ENCODE results near the gene ATG14.
"Not testable (repeated sequence)": the region's sequence is repeated elsewhere in the genome, so short reads cannot be mapped to it uniquely, and the experiment has no call there.

The ATG14 gene

DNA sequence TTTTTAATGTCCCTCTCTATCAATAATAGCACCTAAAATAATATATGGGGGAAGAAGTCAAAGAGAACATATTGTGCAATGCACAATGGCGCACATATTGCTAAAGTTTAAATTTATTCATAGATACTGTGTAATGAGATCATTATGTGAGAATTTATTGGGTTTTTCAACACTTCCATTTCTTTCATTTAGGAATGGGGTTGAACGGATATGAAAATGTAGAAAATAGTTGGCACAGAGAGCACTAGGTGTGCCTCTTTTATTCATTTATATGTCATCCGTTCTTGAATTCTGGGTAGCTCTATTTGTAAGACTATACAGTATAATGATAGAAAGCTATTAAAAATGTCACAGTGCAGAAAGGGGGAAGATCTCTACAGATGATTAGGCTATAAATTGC is 63.9 kb downstream of the ATG14 start:
- no peak for DNase-seq

DNA sequence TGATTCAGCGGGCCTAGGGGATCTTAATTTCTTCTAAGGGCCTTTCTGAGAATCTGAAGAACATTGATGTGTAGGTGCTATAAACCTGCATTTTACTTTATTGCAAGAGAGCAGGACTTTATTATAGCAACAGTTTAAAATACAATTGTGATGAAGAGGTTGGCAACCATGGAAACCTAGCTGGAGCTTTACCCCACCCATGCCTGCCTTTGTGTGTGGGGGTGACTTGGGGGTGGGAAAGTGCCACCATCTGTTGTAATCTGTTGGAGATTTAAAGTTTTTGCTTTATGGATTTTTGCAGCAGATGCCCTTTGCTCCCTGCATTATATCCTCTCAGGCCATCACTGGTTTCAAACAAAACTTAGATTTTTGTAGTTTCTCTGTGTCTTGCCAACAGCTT is 64.6 kb downstream of the ATG14 start:
- no peak for DNase-seq

DNA sequence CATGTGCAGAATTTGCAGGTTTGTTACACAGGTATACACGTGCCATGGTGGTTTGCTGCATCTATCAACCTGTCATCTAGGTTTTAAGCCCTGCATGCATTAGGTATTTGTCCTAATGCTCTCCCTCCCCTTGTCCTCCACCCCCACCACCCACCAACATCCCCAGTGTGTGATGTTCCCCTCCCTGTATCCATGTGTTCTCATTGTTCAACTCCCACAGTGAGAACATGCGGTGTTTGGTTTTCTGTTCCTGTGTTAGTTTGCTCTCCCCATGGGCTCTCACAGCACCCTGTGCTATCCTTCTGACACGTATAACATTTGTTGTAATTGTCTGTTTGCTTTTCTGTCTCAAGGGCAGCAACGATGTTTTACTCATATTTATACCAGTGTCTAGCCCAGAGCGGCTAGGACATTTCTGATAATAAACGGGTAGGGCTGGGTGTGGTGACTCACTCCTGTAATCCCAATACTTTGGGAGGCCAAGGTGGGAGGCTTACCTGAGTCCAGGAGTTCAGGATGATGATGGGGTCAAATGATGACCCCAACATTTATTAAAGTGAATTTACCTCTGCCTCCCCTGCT is 67.0 kb downstream of the ATG14 start:
- DNase-seq: not testable (repeated sequence)

DNA sequence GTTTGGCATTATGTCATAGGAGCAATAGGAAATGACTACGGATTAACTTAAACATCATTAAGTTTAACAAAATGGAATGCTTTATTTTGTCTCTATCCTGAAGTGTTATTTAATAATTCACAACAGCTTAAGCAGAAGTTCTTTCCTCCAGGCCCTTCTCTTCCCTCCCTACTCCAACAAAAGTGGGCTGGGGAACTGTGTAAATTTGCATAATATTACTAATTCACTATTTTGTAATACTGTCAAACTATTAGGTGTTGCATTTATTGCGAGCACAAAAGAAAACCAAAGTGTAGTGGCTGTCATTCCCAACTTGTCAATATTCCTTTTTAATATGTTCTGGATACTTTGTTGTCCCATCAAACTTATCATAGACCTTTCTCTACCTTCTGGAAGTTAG is 69.8 kb downstream of the ATG14 start:
- DNase-seq: no peak

DNA sequence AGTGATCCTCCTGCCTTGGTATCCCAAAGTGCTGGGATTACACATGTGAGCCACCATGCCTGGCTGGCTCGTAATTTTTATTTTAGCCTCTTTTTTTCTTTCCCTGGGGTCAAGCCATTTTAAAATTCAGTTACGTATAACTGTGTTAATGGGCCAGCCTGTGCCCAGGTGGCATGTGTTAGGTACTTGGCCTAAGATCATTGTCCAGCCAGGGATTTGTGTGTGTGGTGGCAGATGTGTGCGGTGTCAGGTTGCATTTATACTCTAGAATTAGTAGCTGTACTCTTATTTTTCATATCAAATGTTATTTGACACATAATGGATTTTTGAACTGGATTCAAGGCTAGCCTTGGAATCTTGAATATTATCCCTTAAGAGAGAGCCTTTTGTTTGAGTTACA is 71.1 kb downstream of the ATG14 start:
- DNase-seq: no peak

DNA sequence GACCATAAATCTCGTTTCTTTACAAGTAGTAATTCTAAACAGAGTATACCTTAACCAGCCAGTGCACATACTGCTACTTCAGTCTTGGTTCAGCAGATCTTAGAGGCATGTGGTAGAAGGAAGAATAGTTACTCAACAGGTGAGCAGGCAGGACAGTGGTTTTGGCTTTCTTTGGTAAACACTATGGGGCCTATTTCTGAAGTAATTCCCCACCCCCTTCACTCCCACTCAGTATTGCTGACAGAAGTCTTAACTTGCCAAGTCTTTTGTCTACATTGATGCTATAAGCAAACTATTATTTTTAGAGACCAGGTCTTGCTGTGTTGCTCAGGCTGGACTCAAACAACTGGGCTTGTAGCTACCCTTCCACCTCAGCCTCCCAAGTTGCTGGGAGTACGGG is 71.9 kb downstream of the ATG14 start:
- peak; percentile 20 for DNase-seq

DNA sequence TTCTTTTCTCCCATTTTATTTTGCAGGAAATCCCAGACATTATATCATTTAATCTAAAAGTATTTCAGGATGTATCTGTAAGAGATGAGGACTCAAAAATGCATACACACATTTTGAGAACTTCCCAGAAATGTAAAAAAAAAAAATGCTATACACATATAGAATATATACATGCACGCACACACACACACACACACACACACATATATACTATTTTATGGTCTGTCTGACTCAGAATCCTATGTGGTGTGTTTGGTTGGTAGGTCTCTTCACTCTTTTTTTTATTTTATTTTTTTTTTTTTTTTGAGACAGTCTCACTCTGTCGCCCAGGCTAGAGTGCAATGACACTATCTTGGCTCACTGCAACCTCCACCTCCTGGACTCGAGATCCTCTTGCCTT is 74.9 kb downstream of the ATG14 start:
- no peak for DNase-seq

DNA sequence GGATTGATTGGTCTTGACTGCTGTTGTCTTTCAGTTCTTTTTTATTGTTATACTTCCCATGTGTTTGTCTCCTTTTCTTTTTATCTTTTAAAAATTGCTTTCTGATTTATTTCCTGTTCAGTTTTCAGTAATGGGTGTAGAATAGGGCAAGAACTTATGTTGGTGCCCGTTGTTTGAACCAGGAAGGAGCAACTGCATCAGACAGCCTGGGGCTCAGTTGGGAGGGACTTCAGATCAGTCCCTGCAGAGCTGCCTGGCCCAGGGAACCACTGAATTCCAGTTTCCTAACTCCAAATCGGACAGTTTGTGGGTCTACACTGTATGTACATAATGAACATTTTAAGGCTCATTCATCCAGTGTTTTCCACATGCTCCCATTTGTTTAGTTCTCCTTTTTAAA is 75.5 kb downstream of the ATG14 start:
- peak; percentile 54 for DNase-seq

DNA sequence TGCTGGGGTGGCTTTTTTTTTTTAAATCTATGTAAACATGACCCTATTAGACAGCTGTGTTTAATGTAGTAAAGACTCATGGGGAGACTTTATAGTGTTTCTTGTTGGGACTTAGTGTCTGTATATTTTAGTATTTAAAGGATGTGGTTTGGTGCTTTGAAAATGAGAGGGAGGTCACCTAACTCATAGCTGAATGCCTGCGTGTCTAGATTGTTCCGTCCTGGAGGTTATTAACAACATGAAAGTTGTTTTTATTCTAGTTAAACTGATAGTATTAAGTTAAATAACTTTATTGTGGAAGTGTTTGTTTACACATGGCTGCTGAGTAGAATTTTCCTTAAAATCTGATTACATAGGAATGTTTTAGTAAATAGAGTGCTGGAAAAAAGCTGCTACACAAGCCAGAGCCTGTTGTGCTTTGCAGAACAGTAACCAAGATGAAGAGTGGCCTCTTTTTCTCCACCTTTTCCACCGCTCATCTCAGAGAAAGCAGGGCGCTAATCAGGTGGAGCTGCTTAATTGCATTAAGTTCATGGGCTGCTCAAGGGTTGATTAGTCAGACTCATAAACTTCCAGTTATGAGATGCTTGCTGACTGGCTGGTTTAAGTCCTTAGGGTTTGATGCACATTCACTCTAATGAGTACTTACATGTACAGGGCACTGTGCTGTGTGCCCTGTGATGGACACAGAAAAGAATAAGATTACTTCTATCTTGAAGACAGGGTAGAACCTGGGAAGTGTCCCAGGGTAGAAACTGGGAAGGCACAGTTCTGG is 77.7 kb downstream of the ATG14 start:
- peak; percentile 21 for DNase-seq

DNA sequence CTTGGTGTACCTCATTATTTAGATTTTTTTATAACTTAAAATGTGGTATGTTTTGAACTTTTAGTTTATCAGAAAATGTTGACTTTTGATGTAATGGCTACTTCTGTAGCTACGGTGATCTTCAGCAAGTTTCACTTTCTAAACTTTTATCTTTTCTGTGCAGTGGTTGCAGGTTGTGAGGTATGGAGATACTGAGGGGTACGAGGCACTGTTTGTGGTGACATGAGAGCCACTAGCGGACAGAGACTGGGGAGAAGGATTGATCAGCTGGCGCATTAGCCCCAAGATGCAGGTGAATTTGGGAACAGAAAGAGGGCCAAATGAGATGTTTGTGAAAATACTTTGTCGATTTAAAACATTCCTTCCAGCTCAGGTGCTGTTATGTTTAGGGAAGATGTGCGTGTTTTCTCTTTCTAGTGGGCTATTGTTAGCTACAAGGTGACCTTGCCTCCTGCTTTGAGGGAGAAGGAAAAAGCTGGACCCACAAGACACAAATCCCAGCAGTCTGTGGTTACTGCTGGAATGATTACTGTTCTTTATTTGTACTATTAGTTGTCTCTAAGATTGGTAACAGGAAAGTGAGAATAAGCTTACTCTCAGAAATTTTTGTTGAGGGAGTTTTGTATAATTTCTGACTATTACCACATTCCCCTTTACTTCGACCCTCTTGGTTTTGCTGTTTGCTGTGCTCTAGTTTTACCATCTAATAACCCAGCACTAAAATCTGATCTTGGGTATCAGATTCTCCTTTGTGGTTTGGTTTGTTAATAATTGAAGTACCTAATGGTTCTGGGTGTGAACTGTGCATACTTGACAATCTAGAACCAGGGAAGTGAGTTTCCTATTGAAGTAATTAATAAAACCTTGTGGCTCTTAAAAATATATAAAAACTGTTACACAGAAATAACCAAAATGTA is 78.7 kb downstream of the ATG14 start:
- DNase-seq: peak; percentile 30

DNA sequence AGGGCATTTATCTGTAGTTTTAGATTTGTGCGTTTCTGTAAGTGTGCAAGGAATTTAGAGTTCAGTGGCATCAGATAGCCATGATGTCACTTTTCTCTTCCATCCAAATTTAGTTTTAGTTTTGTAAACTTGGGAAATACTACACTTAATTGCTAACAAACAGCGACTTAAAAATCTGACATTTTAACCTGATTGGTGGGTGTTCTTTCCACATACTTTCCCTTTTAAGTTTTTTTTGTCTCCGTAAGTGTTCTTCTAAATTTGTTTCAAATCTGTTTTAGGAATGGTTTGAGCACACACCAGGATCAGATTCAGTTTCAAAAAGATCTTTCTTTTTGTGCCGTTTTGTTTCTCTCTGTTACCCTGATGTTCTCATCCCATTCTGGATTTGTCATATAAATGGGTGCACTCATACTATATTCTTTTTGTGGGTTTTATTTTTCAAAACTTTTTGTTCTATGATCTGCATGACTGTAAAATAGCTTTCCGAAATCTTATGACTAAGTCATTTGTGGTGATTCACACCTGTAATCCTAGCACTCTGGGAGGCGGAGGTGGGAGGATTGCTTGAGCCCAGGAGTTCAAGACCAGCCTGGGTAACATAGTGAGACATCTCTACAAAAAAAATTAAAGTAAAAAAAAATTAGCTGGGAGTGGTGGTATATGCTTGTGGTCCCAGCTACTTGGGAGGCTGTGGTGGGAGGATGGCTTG is 81.5 kb downstream of the ATG14 start:
- DNase-seq: peak; percentile 34

DNA sequence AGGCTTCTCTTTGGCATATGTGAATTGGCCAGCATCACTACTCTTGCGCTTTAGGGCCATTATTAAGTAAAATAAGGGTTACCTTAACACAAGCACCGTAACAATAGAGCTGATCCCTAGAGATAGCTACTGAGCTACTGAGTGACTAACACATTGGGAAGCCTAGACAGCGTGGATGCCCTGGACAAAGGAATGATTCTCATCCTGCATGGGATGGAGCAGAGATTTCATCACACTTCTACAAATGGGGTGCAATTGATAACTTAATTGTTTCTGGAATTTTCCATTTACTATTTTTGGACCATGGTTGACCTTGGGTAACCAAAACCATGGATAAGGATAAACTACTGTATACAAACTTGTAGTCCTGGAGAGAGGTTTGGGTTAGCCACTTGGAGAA is 83.3 kb downstream of the ATG14 start:
- no peak for DNase-seq

DNA sequence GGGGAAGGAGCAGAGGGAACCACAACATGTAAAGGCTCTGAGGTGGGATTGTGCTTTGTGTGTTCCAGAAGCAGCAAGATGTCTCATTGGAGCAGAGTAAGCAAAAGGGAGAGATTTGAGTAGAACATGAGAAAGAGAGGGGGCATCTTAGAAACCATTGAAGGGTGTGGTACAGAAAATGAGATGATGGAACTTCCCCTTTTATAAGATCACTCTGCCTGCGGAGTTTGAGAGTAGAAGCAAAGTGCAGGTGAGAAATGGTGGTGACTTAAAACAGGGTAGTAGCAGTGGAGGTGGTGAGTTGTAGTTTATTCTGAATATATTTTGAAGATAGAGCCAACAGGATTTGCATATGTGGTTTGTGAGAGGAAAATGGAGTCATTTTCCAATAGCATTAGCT is 84.5 kb downstream of the ATG14 start:
- no peak for DNase-seq

DNA sequence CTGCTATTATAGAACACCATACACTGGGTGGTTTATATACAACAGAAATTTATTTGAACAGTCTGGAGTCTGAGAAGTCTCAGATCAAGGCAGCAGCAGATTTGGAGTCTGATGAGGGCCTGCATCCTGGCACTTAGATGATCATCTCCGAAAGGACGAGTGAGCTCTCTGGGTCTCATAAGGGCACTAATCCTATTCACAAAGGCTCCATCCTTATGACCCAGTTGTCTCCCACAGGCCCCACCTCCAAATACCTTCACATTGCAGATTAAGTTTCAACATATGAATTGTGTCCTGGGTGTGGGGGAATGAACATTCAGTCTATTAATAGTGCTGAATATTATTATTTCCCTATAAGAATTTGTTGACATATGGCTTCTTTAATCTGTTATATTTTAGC is 86.8 kb downstream of the ATG14 start:
- DNase-seq: no peak

DNA sequence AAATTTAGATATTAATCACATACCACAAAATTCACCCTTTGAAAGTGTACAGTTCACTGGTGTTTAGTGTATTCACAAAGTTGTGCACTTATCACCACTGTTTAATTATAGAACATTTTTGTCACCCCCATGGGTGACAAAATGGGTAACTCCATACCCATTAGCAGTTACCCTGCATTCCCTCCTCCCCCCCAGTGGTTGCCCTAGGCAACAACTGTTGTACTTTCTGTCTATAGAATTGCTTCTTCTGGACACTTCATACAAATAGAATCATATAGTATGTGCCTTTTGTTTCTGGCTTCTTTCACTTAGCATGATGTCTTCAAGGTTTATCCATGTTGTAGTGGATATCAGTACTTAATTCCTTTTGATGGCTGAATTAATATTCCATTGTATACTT is 87.7 kb downstream of the ATG14 start:
- no peak for DNase-seq

DNA sequence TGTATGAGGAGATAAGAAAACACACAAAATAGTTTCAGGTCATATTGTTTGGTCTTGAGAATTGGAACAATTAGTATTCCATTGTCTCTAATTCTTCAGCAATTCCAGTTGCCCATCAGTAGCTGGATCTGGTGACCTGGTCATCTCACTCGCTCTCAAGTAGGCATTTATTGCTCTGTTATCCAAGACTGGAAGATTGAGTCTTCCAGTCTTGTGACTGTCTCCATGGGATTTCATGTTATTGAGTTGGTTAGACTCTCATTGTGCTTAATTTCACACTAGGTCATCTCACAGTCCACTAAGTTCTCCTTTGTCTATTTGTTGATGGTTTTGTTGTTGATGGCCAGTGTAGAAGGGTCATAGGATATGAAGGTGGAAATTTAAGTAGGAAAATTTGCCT is 92.9 kb downstream of the ATG14 start:
- no peak for DNase-seq

DNA sequence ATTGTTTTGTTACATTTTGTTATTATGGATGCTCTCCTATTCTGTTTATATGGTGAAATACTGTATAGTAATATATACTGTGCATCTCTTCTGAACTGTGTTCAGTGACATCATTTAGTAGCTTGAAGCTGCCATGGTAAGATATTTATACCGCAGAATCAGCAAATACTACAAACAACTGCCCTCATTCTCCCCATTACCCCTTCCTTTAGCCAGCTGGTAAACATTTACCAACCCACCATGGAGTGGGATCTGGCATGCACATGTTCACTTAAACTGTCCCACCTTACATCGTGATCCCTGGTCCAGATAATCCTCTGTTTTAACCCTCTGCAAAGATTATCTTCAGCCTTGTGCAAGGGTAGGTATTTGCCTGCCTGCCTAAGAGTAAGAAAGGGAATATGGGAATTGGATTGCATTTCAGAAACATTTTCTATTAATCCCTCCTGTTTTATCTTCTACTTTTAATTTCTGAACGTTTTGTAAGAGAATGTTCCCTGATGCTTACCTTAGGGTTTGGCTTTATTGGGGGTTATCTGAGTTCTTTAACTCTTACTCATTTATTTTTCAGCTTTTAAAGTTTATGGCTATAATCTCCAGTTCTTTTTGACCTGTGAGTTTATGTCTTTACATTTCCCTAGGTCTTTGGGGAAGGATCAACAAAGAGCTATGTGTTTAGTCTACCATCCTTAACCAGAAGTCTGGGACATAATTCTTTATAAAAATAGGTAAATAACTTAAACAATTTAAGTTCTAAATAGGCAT is 93.9 kb downstream of the ATG14 start:
- no peak for DNase-seq

DNA sequence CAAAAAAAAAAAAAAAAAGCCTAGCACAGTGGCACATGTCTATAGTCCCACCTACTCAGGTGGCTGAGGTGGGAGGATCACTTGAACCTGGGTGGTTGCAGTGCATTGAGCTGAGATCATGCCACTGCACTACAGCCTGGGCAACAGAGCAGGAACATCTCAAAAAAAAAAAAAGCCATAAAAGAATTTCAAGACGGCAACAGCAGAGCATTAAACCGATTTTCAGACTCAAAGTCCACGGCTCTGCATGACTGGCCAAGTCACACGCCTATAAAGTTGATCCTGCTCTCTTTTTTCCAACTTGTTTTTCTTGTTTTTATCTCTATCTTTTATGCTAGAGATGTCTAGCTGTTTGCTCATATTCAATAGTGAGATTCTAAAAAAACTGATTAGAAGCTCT is 95.1 kb downstream of the ATG14 start:
- DNase-seq: no peak
